Suppressor macrophage treated with lipopolysaccharide for 1 hour (primary cell): ENCODE data around the gene NRP1.
"Not testable (repeated sequence)": the region's sequence is repeated elsewhere in the genome, so short reads cannot be mapped to it uniquely, and the experiment has no call there.

Experiments used
- DNase-seq, 3 donors: peaks; one replicate each; pipeline ENCODE4 v3.0.0-alpha.2; 2020 to 2022

The NRP1 gene

DNA sequence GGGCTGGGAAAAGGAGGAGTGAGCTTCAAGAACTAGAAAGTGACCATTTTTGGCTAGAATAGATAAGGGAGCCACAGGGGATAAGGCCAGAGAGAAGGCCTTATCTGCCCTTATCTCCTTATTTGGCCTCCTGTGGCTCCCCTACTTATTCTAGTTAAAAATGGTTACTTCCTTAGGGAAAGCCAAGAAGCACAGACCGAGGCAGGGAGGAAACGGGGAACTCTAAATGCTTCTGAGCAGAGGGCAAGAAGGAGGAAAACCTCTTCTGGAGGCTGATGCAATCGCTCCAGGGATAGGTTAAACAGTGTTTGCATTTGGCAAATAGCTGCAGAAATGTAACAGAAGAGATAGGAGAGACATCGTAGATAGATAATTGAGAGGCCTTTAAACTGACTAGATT lies 18.6 kb downstream of the NRP1 start:
- DNase-seq: no peak

DNA sequence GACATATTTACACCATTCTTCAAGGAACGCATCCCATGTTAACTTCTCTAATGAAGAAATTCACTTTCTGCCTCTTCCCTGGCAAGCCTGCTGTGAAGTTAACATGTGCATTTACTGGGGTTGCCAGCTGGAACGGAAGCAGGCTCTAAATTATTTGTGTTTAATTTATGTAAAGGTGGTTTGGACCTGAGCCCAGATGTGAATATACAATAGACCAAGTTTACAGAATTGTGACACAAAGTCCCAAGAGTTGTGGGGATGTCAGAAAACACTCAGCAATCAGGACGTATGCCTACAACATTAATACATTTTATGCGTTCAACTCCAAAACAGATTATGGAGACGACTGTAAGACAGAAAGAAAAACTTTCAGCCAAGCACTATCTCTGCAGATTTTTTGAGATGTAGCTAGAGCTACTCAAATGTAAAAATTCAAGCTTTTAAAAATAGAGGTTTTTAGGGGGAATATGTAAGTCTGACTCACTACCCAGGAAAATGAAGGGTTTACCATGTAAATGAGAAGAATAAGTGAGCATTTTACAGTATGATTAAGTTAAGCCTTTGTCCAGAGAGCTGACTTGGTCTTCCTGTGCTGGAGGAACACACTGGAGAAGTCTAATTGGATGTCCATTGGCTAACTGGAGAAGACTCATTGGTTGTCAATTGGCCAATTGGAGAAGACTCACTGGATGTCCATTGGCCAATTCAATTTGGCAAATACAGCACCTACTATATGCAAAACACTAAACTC lies 19.5 kb downstream of the NRP1 start:
- DNase-seq: peak in 1 of 3 donors; percentile 37

GRCh38 chr10:33311640-33312039 lies 22.8 kb downstream of the NRP1 start:
- DNase-seq: no peak

- DNase-seq: no peak
Observed at GRCh38 chr10:33310853-33311252, 23.6 kb downstream of the NRP1 start.

GRCh38 chr10:33309406-33309805 lies 25.1 kb downstream of the NRP1 start:
- peak; percentile 35 to 56 (median 47) for DNase-seq

DNA sequence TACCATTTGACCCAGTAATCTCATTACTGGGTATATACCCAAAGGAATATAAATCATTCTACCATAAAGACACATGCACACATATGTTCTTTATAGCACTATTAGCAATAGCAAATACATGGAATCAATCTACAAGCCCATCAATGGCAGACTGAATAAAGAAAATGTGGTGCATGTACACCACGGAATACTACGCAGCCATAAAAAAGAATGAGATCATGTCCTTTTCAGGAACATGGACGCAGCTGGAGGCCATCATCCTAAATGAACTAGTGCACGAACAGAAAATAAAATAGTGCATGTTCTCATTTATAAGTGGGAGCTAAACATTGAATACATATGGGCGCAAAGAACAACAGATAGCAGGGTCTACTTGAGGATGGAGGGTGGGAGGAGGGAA lies 26.6 kb downstream of the NRP1 start:
- no peak for DNase-seq

- peak; percentile 35 to 60 (median 50) for DNase-seq
Observed at GRCh38 chr10:33306701-33307519, 27.6 kb downstream of the NRP1 start.

- no peak for DNase-seq
Observed at GRCh38 chr10:33306126-33306525, 28.3 kb downstream of the NRP1 start.

DNA sequence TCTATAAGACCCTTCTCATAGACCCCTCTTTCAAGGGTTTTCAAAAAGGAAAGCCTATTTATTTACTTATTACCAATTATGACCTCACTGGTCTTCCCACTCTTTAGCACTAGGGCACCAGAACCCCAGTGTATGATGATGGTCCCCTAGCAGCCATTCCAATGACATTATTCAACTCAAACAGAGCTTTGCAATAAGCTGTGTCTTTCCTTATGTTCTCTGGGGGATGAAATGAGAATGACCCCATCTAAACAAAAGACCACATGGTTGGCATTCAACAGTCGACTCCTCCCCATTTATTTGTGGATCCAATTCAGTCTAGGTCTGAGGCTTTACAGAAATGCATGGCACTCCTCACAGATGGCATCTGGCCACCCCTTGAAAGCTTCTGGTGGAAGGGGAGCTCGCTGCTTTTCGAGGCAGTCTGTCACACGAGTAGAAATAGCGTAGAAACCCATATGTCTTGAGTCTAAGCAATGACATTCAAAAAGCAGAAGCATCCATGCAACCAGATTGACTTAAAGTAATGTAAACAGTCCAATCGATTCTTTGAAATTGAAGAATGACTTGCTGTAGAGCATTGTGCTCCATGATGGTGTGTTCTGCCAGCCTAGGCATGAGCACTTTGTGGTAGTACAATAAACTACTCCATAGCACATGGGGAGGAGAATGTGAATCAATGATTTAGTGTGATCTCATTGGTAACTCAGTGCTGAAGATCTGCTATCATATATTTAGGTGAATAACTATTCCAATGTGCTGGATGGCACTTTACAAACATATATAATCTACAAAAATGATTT lies 29.8 kb downstream of the NRP1 start:
- DNase-seq: no peak

DNA sequence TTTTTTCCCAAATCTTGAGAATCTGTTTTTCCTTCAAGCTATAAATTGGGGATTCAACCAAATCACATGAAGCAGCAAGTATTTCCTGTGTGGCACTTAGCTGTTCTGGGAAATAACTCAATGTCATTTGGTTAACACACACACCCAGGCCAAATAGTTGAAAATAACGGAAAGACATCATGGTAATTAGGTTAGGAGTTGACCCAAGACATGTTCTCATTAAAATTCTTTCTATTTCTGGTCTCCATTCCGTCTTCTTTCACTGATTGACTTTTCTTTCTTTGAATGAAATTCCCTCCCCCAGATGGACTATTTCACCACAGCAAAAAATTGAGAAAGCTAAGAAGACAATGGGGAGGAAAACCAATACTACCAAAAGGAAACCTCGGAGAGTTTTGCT lies 30.5 kb downstream of the NRP1 start:
- no peak for DNase-seq

DNA sequence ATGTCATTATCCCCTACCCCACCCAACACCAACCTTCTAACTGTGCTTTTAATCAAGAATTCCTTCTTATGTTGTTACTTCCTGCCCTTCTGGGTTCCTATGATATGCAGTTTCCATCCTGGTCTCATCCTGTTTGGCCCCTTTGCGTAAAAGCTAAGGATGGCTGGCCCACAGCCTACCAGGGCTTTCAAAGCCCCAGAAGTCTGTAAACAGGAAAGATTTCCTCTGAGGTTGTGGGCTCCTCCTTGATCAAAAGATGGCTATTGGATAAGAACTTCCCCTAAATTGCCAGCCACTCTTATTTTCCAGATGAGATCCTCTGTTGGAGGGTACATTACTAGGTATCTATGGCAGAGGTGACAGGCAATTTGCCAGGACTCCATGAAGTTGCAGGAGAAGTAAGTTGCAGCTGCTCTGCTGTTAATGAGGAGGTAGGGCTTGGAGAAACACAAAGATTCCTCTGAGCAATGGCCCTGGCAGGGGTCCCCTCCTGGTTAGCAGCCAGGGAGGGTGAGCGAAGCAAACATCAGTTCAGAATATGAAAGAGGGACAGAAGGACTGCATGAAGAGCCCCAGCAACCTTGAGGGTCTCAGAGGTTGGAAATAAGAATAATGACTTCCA lies 32.1 kb downstream of the NRP1 start:
- DNase-seq: no peak

DNA sequence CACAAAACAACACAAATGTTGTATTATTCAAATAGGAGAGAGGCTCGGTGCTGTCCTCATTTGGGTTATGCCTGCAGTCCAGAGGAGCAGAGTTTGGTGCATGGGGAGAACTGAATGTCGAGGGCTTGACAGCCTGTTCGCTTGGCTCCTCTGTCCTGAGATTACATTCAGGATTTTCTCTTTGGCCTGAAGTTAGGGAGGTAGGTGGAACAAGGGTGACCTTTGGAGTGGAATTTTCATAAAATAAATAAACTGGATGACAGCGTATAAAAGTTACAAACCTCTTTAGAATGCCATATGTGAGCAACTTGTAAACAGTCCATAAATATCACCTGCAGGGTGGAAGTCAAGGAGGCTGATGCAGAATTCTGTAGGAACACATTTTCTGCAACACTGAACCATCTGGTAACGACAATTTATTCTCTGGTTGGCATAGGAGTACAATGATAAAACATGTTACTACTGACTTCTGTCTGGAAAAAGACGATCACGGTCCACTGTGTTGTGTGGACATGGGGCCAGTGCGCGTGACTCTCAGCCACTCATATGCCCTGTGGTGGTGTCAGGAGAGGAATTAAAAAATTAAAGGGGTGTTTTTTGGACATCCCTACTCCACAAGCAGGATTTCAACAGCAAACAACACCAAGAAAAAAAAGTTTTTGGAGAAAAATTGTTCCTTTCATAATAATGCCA lies 33.2 kb downstream of the NRP1 start:
- DNase-seq: no peak

- not testable (repeated sequence) for DNase-seq
Observed at GRCh38 chr10:33300544-33300943, 33.9 kb downstream of the NRP1 start.

DNA sequence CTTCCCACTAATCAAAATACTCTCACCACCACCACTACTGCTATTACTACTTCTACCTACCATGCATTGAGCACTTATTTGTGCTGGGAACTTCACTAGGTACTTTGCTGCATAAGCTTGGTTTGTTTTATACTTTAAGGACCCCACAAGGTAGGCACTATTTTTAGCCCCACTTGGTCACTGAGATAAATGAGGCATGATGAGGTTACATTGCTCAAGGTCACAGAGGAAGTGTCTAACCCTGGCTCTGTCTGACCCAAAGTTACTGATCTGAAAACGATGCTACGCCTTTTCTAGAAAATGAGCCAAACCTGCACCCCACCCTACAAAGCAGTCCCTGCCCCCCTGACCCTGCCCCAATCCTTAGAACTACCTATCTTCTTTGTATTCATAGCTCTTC lies 35.6 kb downstream of the NRP1 start:
- no peak for DNase-seq

DNA sequence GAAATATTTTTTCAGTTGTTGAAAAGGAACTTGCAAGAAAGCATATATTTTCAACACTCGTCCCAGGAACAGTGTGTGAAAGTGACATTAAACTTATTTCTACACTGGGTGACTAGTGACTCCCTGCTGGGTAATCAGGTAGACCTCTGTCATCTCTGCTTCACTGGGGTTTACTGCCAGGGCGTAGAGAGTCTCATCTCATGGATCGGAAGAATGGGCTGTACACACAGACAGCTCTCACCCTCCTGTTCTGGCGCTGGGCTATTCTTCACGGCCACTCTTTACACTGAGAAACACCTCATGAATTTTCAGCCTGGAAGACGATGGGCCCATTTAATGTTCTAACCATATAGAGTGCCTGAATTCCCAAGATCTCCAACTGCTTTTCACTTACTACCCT lies 36.4 kb downstream of the NRP1 start:
- no peak for DNase-seq

GRCh38 chr10:33295851-33296250 lies 38.6 kb downstream of the NRP1 start:
- no peak for DNase-seq

DNA sequence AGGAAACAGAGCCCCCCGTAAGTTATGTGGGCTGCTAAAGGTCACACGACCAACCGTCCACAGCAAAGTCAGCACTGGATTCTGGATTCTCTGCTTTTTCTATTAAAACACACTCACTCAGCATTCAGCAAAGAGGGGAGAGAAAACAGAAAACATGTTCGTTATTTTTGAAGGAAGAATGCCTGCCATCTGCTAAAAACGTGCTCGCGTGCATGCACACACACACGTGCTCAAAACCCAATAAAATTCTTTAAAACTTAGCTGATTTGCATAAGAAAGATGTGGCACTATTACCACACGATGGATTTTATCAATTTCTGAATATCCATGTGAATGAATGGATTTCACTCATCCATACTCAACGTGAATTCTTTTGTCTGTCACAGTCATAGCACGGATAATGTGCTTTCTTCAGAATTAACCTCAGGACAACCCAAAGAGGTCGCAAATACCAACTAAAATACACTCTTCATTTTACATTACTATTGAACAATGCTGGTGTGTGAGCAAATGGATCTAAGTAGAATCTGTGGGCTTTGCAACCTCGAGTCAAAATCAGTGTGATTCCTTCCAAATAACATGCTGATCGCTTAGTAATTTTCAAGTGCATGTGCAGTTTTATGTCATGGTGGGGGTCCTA lies 40.8 kb downstream of the NRP1 start:
- no peak for DNase-seq

DNA sequence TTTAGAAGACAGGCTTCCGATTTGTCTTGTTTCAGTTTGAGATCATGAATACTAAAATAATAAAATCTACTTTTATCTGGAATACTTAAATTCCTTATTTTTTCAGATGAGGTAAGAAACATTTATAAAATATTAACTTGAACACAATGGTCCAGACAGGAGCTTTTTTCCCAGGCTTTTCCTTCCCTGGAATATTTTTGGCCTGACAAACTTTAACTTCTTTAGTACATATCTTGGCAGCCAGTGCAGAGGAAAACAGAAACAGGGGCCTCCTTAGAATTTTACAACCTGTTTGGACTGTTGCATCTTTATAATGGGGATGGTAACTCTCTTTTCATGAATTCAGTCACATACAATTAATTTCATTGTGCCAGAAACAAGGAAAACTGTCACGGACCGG lies 41.4 kb downstream of the NRP1 start:
- no peak for DNase-seq

- no peak for DNase-seq
Observed at GRCh38 chr10:33291053-33291592, 43.3 kb downstream of the NRP1 start.

DNA sequence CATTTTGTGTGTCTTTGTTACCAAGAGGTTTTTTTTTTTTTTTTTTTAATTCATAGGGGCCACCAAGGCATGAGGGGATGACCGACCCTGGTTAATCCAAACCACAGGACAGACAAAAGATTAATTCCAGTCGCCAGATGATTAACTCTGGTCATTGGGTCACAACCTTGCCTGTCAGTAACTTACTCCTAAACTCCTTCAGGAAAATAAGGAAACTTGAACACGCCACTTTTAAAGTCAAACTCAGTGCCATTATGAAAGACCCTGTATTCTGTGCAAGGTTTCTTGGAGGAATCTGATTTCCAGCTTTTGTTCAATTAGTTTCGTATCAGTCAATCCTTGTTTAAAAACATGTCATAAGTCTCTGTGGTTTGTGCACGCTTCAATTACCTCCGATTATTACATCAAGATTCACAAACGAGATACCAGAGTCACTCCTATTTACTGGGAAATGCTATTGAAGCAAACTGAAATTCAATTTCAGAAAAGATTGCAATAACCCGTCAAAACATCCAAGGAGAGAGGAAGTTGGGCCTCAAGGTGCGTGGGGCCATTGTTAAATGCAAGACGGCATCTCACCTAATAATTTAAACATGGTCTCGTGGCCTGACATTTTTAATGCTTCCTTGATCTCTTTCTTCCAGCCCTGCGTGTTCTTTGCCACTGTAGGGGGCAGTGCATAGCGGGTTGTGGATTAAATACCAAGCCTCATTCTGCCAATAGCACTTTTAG lies 44.0 kb downstream of the NRP1 start:
- DNase-seq: no peak

DNA sequence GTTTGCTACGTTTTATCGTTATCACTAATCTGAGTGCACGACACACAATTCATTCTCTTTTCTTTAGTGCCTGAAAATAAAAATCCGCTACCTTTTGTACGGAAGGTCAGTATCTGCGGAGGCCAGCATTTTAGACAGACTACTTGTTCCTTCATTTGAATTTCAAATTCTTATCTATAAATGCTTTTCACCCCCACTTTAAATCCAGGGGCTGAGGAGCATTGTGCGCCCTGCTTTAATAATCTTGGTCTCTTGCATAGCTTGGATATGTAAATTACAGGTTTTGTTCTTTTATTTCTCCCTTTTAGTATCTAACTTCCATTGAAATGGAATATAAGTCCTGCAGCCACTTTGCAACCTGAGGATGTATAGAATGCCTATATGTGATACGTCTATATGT lies 44.7 kb downstream of the NRP1 start:
- no peak for DNase-seq
